COLO829 (cell line): ENCODE data around the gene BTN3A1.
"Not testable (repeated sequence)": the region's sequence is repeated elsewhere in the genome, so short reads cannot be mapped to it uniquely, and the experiment has no call there.

Experiments used
- DNase-seq: peaks from one replicate; pipeline ENCODE4 v3.0.0; 2012; ENCODE audit warnings: low spot score

The BTN3A1 gene

GRCh38 chr6:26441977-26442376 is 39.9 kb downstream of the BTN3A1 start:
- no peak for DNase-seq

- DNase-seq = no peak
These were observed 44.0 kb downstream of the BTN3A1 start for GRCh38 chr6:26445934-26446667.

- DNase-seq = no peak
These were observed 45.2 kb downstream of the BTN3A1 start for GRCh38 chr6:26447257-26447656.

DNA sequence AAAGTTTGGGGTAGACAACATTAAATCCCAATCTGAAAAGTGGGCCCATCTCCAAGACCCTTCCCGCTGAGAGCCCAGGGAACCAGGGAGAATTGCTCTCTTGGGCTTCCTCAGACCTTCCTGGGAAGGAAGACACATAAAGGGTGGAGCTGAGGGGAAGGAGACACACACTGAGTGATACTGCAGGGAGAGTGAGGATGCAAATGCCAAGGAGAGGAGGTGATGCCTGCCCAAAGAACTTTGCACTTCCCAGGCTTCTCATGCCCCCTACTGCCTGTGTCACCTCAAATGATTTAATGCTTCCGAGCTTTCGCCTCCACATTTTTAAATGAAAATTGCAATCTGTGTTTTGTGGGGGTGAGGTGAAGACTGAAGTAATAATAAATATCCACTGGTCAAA is 48.2 kb downstream of the BTN3A1 start:
- no peak for DNase-seq

DNA sequence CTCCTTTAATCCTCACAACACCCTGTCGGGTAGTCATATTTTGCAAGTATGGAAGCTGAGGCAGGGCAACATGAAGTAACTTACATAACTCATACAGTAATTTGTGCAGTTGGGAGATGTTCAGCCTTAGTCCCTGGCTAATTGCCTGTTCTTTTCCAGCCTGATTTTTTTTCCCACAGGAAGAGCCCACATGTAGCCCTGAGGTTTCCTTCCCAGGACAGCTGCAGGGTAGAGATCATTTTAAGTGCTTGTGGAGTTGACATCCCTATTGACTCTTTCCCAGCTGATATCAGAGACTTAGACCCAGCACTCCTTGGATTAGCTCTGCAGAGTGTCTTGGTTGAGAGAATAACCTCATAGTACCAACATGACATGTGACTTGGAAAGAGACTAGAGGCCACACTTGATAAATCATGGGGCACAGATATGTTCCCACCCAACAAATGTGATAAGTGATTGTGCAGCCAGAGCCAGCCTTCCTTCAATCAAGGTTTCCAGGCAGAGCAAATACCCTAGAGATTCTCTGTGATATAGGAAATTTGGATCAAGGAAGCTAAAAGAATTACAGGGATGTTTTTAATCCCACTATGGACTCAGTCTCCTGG is 50.7 kb downstream of the BTN3A1 start:
- DNase-seq = no peak

GRCh38 chr6:26454631-26455030 is 52.6 kb downstream of the BTN3A1 start:
- no peak for DNase-seq

GRCh38 chr6:26455357-26455970 is 53.4 kb downstream of the BTN3A1 start:
- DNase-seq = no peak

DNA sequence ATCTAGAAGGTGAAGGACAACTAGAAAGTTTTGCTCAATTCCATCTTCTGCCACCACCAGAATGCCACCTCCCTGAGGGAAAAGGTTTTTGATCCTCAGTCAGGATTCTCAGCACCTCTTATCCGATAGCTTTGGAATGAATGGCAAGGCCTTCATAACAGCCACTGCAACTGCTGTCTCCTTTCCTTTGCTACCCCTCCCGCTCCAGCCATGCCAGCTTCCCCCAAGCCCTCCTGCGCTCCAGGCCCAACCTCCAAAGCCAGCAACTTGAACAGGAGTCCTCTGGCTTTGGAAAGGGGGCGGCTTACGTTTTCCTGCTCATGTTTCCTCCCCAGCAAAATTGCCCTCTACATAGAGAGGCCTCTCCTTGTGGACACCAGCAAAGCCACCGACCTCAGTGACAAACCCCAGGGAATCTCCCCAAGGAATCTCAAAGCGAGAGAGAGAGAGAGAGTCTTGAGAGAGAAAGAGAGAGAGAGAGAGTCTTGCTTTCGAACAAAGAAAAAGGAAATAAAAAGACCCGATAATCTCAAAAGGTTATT is 55.3 kb downstream of the BTN3A1 start:
- no peak for DNase-seq

GRCh38 chr6:26457806-26458688 is 56.0 kb downstream of the BTN3A1 start, which contains the start of gene BTN2A1:
TSS of gene BTN2A1 (plus strand) at chr6:26457955. CDS start at chr6:26458637, 682 bp downstream.
- peak; percentile 93 for DNase-seq

- DNase-seq = no peak
These were observed 57.1 kb downstream of the BTN3A1 start for GRCh38 chr6:26459023-26459810.

GRCh38 chr6:26461353-26461752 is 59.3 kb downstream of the BTN3A1 start:
- DNase-seq = not testable (repeated sequence)

- DNase-seq = no peak
These were observed 61.9 kb downstream of the BTN3A1 start for GRCh38 chr6:26464014-26464413.

- DNase-seq = no peak
These were observed 62.5 kb downstream of the BTN3A1 start for GRCh38 chr6:26464416-26465131.
